Progenitor cell of endocrine pancreas (in vitro differentiated cells): ENCODE results near the gene ZBTB16. TPM values are rescaled to one million over a fixed set of nuclear protein-coding genes. Genes with fewer than 3 reads are reported as not detected.

ENCODE experiments used
- DNase-seq: peaks from one replicate; pipeline ENCODE4 v3.0.0; 2021; ENCODE audit warnings: low spot score; ENCODE audit not compliant: unreplicated experiment
- H3K27ac Mint-ChIP-seq: 2 replicates; pipeline ENCODE4 v1.8.0; 2021; ENCODE audit warnings: mild to moderate bottlenecking, moderate library complexity, mixed read lengths
- H3K27me3 Mint-ChIP-seq: 2 replicates; pipeline ENCODE4 v1.8.0; 2021; ENCODE audit warnings: mixed read lengths
- H3K36me3 Mint-ChIP-seq: 2 replicates; pipeline ENCODE4 v1.8.0; 2022; ENCODE audit warnings: mixed read lengths; ENCODE audit not compliant: insufficient read depth
- H3K4me1 Mint-ChIP-seq: 2 replicates; pipeline ENCODE4 v1.8.0; 2021; ENCODE audit warnings: low read depth, mixed read lengths
- H3K4me3 Mint-ChIP-seq: 2 replicates; pipeline ENCODE4 v1.8.0; 2021; ENCODE audit warnings: low read depth, mild to moderate bottlenecking, moderate library complexity, mixed read lengths
- H3K9me3 Mint-ChIP-seq: 2 replicates; pipeline ENCODE4 v1.8.0; 2021; ENCODE audit warnings: low read depth, mixed read lengths
- CTCF ChIP-seq: fragments of 200-600 bp; sonication (generic); IDR thresholded peaks from one replicate; pipeline ENCODE4 v1.5.0; 2021; ENCODE audit warnings: antibody characterized with exemption, mild to moderate bottlenecking; ENCODE audit not compliant: unreplicated experiment
- total RNA-seq: library from RNA; stranded (reverse); gene quantifications from 2 replicates; pipeline ENCODE4 v1.2.1, GENCODE V29; 2021

The ZBTB16 gene
- total RNA-seq, 1 donor from 2014 or later = 29.6 TPM

- Mint-ChIP-seq H3K9me3 (peaks cover 3% of the 10 kb centered on the region), H3K4me1 (peaks cover 6% of the 10 kb centered on the region), H3K27ac (no peak overlapping the region), H3K4me3 (no peak overlapping the region), H3K36me3 (peaks cover 28% of the 10 kb centered on the region), H3K27me3 (no peaks in the 10 kb centered on the region)
- no peak for TF ChIP-seq CTCF
- no peak for DNase-seq
These were observed 129.5 kb downstream of the ZBTB16 start for GRCh38 chr11:114188851-114189570.

- Mint-ChIP-seq H3K4me3 (no peak overlapping the region), H3K9me3 (peaks cover 3% of the 10 kb centered on the region), H3K36me3 (peaks cover 28% of the 10 kb centered on the region), H3K27ac (no peak overlapping the region), H3K4me1 (peaks cover 15% of the 10 kb centered on the region), H3K27me3 (no peaks in the 10 kb centered on the region)
- TF ChIP-seq CTCF = no peak
- no peak for DNase-seq
These were observed 131.1 kb downstream of the ZBTB16 start for GRCh38 chr11:114190630-114191029.

GRCh38 chr11:114191893-114192292 lies 132.4 kb downstream of the ZBTB16 start:
- no peak overlapping the region for H3K27ac Mint-ChIP-seq
- H3K4me3 Mint-ChIP-seq = no peak overlapping the region
- peaks cover 26% of the 10 kb centered on the region for H3K36me3 Mint-ChIP-seq
- TF ChIP-seq CTCF = no peak
- no peaks in the 10 kb centered on the region for H3K27me3 Mint-ChIP-seq
- H3K9me3 Mint-ChIP-seq = peaks cover 3% of the 10 kb centered on the region
- peaks cover 16% of the 10 kb centered on the region for H3K4me1 Mint-ChIP-seq
- DNase-seq = no peak

- no peak overlapping the region for H3K4me3 Mint-ChIP-seq
- H3K27me3 Mint-ChIP-seq = no peaks in the 10 kb centered on the region
- peaks cover 3% of the 10 kb centered on the region for H3K9me3 Mint-ChIP-seq
- DNase-seq = no peak
- peaks cover 21% of the 10 kb centered on the region for H3K36me3 Mint-ChIP-seq
- H3K27ac Mint-ChIP-seq = peak overlapping the region; percentile 65
- peaks cover 23% of the 10 kb centered on the region for H3K4me1 Mint-ChIP-seq
- peak; percentile 33 for TF ChIP-seq CTCF
These were observed 133.4 kb downstream of the ZBTB16 start for GRCh38 chr11:114192841-114193389.

GRCh38 chr11:114193730-114194679 lies 134.5 kb downstream of the ZBTB16 start:
- Mint-ChIP-seq H3K4me1 (peaks cover 25% of the 10 kb centered on the region), H3K36me3 (peaks cover 13% of the 10 kb centered on the region), H3K9me3 (peaks cover 3% of the 10 kb centered on the region), H3K27me3 (no peaks in the 10 kb centered on the region), H3K27ac (no peak overlapping the region), H3K4me3 (no peak overlapping the region)
- no peak for TF ChIP-seq CTCF
- DNase-seq = no peak
